ENCODE data around the gene MUS81.

MUS81 gene

DNA sequence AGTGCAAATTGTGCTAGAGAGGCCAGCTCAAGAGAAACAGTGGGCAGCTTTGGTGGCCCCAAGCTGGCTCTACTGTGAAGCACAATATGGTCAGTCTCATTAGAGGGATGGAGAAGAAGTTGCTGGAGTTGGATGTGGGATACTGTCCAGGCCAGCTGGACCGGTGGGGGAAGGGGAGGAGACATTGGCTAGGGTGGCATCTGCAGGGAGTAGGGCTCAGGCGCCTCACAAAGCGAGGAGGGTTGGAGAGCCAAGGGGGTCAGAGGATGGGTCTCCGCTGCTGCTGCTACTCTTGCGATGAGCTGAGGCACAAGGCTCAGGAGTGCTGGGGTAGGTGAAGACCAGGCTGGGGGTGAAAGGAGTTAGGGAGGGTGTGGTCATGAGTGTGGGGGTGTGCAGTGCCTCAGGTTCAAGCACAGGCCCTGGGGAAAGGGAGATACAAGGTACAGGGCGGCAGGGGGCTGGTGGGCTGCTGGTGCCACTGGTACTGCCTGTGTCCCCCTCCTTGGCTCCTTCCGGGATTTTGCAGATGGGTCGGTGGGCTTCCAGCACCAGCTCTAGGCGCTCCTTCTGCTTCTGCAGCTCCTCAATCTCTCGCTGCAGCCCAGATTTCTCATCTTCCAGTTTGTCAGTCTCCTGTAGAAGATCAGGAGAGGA is 32.6 kb downstream of the MUS81 start:
- no peak for DNase-seq (ENCODE audit: low read depth in 2 of 2)

DNA sequence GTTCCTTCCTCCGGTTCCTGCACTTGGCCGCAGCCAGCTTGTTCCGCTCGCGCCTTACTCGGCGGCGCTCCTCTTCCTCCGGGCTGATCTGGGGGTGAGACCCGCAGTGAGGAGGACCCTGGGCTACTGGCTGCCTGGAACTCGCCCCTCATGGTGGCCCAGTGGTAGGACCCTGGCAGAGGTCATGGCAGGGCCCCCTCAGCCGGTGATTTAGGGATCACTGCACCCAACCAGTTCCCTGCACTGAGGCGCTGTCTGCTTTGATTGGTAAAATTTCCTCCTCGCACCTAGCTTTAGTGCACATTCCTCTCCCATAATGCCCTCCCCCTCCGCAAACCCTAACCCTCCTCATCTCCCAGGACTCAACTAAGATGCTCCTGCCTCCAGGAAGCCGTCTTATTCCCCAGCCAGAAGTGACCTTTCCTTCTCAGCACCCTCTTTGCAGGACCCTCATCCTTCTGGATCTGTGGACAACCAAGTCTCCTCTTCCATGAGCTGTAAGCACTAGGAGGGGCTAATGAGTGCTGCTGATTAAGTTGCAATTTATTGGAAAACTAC is 33.9 kb downstream of the MUS81 start:
- no peak for DNase-seq (ENCODE audit: low read depth in 2 of 2)

DNA sequence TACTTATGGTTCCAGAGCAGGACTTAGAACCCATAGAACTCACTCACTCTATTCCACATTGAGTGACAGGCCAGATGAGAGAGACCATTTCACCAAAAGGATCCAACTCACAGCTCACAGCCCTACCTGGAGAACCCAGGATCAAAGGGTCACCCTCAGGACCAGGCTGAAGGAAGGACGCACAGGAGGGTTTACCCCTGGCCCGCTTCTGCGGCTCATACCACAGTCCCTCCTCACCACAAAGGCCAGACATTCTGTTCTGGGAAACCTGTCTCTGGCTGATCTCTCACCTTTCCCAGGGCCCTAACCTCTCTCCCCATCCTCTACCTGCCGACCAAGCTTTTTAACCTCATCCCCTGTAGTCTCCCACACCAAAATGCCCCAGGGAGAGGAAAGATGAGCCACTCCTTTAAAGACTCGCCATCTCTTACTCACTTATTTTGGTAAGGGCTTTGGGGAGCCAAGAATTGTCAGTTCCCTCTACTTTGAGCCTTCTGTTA is 35.3 kb downstream of the MUS81 start:
- DNase-seq (ENCODE audit: low read depth in 2 of 2), result no peak

DNA sequence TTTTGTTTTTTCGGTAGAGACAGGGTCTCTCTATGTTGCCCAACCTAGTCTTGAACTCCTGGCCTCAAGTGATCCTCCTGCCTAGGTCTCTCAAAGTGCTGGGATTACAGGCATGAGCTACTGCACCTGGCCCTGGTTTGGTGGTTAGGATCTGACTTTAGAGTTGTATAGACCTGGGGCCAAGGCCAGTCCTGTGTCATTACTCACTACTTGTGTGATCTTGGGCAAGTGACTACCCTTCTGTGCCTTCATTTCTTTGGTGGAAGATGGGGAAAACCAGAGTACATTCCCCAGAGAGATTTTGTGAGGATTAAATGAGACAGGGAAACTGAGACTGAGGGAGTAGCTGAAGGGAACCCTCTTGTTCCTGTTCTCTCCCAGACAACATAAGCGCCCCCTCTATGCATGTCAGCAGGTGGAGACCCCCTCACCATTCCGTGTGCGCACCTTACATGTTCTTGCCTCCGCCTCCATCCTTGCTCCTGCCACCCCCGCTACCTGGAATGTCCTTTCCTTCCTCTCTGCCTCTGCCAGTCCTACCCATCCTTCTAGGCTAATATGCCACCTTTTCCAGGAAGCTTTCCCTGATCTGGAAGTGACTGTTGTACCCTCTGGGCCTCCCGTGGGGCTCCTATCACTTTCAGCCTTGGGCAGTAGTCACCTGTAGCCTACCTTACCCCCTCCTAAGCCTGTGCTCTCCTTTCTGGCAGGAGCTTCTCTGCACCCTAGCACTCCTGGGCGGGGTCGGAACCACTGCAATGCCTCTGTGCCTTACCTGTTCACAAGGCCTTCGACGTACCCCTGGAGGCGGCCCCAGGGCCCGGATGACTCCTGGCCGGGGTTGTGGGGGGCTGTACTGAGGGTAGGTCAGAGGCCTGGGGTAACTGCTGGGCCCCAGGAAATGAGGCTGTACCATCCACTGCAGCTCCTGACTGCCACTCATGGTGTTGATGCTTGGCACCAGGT is 36.1 kb downstream of the MUS81 start:
- no peak for DNase-seq (ENCODE audit: low read depth in 2 of 2)

DNA sequence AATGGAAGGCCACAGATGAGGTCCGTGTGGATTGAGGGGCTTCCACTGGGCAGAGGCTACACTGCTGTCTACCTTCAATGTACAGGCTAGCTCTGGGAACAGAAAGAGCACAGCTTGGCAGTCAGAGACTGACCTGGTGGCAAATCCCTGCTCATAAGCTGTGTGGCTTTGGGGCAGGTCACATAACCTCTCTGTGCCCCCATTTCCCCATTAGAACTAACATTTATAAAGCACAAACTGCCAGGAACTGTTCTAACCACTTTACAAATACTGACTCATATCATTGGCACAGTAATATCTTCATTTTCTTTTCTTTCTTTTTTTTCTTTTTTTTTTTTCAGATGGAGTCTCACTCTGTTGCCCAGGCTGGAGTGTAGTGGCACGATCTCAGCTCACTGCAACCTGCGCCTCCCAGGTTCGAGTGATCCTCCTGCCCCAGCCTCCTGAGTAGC is 36.8 kb downstream of the MUS81 start:
- DNase-seq (ENCODE audit: low read depth in 2 of 2), result no peak

DNA sequence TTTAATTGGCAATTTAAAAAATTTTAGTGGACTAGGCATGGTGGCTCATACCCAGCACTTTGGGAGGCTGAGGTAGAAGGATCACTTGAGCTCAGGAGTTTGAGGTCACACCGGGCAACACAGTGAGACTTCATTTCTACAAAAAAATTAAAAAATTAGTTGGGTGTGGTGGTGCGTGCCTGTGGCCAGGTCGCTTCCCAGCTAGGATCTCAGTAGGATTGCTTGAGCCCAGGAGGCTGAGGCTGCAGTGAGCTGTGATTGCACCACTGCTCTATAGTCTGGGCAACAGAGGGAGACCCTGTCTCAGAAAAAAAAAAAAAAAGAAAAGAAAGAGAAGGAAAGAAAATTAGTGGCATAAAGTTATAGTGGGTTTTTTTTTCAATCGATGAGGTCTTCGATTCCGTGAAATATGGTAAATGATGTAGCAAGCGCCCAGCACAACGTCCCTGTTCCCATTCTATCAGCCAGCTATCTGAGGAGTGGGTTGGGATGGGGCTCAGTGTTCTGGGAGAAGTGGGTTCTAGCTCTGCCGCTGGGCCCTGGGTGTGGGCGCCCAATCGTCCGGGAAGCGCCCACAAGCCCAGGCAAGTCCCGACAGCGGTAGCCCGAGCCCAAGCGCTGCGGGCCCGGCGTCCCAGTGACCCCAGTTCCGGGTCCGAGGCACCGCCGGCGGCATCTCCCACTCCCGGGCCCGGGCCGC is 38.6 kb downstream of the MUS81 start:
- no peak for DNase-seq (ENCODE audit: low read depth in 2 of 2)

DNA sequence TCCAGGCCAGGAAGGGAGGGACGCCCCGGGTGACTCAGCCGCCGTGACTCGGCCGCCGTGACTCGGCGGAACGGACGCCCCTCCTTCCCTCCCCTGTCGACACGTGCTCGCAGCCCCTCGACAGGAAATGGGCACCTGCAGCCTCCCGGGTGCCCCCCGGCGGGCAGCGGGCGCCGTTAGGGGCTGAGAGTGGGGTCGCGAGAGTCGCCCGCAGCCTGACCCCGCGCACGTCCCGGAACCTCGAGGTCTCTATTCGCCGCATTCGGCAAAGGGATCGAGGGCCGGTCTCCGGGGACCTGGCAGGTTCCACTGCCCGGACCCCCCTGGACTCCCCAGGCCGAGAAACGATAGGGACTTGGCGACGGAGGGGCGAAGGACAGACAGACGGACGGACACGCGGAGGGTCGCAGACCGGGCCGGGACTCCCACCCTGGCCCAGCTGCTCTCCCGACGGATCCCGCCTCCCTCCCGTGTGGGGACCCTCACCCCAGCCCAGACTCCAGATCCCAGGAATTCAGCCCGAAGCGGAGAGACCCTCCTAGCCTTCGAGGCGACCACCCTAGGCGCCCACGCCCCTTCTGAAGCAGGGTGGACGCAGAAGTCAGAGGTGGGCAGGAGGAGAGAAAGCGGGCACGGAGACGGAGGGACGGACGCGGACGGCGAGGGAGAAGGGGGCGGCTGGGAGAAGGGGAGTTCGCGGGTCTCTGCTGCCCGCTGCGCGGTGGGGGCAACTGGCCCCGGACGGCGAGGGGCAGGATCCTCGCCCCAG is 39.3 kb downstream of the MUS81 start:
- DNase-seq (ENCODE audit: low read depth in 2 of 2), result no peak

DNA sequence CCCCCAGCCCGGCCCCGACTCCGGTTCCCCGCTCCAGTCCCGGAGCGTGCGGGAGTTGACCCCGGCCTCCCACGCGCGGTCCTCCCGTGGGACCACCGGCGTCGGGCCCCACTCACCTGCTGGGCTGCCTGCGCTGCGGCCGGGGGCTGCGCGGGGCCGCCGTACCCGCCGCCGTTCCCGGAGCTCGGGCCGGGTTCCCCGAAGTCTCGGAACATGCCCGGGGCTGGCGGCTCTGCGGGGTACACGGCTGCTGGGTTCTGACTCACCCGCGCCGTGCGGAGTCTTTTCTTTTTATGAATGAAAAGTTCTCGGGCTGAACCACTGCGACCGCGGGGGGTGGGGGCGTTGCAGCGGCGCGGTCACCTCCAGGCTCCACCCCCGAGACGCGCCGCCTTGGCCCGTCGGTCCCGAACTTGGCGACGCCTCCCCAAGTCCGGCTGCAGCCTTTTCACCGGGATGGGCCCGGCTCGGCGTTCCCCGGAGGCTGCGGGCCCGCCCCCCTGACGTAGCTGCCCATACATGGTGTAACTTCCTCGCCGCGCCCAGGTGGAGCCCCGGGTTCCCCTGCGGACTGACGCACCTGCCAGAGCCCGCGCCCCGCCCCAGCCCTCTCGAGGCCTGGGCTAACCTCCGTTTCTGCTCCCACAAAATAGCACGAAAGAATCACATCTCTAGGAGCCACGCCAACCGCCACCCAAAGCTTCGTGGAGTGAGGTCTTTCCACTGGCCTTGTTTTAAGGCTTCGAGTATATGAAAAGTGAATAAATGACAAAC is 40.1 kb downstream of the MUS81 start, which contains the start of gene FOSL1:
TSS of gene FOSL1 (minus strand) at position 264 of the 774 bp plus-strand sequence. CDS start at position 215, 49 bp downstream.
- DNase-seq (ENCODE audit: low read depth in 2 of 2), result peak; percentile 77 to 79

DNA sequence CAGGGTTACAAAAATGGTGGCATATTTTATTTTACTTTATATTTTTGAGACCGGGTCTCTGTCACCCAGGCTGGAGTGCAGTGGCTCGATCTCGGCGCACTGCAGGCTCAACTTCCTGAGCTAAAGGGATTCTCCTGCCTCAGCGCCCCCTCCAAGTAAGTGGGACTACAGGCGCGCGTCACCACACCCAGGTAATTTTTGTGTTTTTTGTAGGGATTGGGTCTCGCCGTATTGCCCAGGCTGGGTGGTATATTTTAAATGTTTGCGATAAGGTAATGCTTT is 40.6 kb downstream of the MUS81 start:
- DNase-seq (ENCODE audit: low read depth in 2 of 2), result no peak

DNA sequence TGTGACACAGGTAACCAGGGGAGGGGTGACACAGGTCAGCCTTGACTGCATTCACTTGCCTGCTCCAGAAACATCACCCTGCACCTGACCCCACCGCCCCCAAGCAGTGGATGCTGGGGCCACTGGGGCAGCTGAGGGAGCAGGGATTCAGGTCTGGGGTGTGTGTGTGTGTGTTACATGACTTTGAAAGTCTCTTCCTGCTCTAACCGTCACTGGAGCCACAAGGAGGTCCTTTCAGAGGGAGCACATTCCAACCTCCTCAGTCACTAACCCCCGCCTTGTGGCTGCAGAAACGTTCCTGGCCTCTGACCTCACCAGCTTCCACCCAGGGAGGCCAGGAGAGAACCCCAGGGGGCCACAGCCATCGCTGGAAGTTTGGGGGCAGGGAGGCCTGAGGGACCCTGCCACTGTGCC is 42.8 kb downstream of the MUS81 start:
- DNase-seq (ENCODE audit: low read depth in 2 of 2), result peak in 1 of 2 experiments; percentile 53

DNA sequence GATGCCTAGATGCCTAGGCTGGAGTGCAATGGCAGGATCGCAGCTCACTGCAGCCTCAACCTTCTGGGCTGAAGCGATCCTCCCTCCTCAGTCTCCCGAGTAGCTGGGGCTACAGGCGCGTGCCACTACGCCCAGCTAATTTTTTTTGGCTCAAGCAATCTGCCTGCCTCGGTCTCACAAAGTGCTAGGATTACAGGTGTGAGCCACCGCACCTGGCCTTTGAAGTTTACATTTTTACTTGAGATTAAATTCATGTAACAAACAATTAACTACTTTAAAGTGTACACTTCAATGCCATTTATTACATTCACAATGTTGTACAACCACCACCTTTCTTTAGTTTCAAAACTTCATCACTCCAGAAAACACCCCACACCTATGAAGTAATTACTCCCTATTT is 43.5 kb downstream of the MUS81 start:
- DNase-seq (ENCODE audit: low read depth in 2 of 2), result no peak

DNA sequence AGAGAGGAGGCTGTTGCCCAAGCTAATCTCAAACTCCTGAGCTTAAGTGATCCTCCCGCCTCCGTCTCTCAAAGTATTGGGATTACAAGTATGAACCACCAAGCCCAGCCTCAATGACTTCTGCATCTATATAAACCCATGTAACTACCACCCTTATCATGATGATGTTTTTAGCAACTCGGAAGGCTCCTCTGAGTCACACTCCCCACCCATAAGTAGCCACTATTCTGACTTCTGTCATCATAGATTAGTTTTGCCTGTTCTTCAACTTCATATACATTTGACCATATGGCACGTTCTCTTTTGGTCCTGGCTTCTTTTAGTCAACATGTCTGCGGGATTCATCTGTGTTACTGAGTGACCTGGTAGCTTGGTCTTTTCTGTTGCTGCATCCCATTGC is 46.4 kb downstream of the MUS81 start:
- no peak for DNase-seq (ENCODE audit: low read depth in 2 of 2)

DNA sequence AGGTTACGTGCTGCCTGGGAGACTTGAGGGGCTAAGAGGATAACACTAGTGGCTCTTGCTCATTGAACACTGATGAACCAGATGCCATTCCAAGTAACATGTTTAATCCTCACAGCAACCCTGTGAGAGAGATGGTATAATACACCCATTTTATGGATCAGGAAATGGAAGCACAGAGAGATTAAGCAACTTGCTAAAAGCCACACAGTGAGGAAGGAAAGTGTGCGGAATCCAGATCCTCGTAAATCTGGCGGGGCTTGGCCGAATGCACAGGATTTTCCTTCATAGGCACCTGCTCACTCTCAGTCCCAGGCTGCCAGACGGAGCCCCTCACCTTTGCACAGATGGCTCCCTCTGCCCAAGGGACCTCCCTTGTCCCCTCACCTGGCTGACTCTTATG is 47.6 kb downstream of the MUS81 start:
- DNase-seq (ENCODE audit: low read depth in 2 of 2), result no peak

DNA sequence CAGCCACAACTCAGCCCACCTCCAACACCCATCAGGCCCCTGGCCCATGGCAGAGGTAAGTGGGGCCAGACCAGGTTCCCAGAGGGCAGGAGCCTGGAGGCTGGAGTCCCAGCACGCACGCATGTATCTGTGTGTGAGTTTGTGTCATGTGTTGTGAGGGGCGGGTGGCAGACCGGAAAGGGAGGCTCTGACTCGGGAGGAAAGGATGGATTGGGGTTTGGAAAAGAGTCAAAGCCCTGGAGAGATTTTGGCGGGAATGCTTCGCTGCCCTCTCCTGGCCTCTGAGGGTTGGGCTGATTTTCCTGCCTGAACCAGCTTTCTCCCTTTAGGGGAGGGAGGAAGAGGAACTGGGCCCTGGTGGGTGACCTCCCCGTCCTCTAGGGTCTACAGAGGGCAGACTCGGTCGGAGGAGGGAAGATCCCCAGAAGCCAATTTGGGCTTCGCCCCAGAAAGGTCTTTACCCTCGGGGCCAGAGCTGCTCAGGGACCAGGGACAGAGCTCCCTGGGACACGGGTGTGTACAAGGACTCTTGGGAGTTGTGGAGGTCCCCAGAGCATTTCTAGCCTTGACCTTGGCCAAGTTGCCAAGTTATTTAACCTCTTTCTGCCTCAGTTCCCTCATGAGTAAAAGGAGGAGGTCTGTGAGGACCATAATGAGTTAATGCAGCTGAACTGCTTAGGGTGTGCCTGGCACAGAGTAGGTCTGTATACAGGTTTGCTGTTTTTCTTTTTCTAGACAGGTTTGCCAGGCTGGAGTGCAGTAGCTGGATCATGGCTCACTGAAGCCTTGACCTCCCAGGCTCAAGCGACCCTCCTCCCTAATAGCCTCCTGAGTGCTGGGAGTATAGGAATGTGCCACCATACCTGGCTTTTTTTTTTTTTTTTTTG is 51.7 kb downstream of the MUS81 start:
- DNase-seq (ENCODE audit: low read depth in 2 of 2), result peak; percentile 62 to 64

DNA sequence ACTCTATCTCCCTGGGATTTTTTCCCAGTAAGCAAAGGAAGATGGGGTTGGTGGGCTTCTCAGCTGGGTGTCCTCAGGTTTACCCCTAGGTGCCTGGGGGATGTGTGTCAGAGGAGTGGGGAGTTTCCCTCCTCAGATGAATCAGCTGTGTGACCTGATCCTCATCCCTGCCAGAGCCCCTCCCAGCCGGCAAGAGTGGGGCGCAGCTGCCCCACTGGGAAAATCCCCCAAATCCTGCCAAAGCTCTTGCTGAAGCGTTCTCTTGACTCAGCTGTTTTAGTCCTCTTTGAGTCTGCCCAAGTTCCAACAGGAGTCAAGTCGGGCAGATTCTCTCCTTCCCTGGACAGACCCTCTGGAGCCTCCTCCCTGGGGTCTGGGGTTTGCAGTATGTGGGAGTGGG is 52.6 kb downstream of the MUS81 start:
- no peak for DNase-seq (ENCODE audit: low read depth in 2 of 2)

DNA sequence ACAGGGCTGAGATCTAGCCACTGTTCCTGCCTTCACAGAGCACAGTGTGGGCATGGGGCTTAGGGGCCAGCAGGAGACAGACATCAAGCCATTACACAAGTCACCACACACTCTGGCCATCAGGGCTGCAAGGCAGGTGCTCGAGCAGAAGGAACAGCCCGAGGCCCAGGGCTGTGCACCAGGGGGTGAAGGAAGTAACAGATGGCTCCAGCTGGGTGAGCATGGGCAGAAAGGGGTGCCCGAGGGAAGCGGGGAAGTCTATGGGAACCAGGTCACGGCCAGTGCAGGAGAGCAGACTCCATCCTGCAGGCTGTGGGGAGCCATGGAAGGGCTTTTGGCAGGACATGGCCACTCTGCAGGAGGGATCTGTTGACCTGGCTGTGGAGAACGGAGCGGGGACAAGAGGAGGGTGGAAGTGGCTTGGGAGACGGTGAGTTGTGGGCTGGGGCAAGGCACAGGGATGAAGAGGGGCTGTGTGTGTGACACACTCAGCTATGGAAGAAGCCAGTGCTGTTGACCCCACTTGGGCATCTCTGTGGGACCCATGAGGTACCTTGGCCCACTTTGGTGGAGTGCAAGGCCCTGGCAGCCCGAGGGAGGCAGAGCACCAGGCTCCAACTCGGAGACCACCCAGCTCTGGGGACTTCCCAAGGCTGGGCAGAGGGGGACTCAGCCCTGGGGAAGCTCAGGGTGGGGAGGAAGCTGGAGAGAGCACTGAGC is 55.0 kb downstream of the MUS81 start:
- no peak for DNase-seq (ENCODE audit: low read depth in 2 of 2)

DNA sequence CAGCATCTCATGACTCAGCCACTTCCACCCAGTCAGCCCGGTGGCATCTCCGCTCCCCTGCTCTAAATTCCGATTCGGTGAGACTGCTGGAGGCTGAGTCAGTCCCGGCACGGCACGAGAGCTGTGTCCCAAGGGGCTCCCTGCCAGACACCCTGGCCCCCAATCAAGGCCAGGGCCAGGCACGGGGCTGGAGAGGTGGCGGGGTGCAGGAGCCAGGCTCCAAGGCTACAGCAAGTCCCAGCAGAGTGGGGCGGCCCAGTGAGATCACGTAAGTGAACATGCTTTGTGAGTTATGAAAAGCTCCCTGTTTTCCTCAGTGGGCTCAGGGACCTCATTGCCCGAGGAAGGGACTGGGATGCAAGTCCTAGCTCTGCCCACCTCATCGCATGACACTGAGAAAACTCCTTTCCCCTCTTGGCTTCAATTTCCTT is 55.6 kb downstream of the MUS81 start:
- peak; percentile 89 to 92 for DNase-seq (ENCODE audit: low read depth in 2 of 2)

Measured in fibroblast of skin of left biceps (primary cell).